ENCODE results near the gene SPTBN4.
A peak's percentile ranks its signal among the peaks of the same experiment; 100 is the strongest.
"Not testable (repeated sequence)": the region's sequence is repeated elsewhere in the genome, so short reads cannot be mapped to it uniquely, and the experiment has no call there.

Gene SPTBN4

GRCh38 chr19:40431698-40432097 is 35.1 kb upstream of the SPTBN4 start:
- no peaks in the 10 kb centered on the region for H3K9me3 ChIP-seq (ENCODE audit: control insufficient read depth, low read length)
- no peaks in the 10 kb centered on the region for H3K27me3 ChIP-seq (ENCODE audit: control insufficient read depth, insufficient read depth, low read length)
- peaks cover 16% of the 10 kb centered on the region for H3K4me1 ChIP-seq
- no peak overlapping the region for H2AFZ ChIP-seq
- H3K4me3 ChIP-seq (ENCODE audit: low read depth, low read length): no peak overlapping the region
- H3K79me2 ChIP-seq: no peaks in the 10 kb centered on the region
- peak overlapping the region; percentile 100 for H3K27ac ChIP-seq
- no peak overlapping the region for H3K9ac ChIP-seq
- no peak overlapping the region for H3K4me2 ChIP-seq (ENCODE audit: low read length)
- H3K36me3 ChIP-seq (ENCODE audit: control insufficient read depth, insufficient read depth, low read length): no peaks in the 10 kb centered on the region
- TF ChIP-seq CTCF (IDR thresholded peaks at IDR 0.05): no peak

- H3K79me2 ChIP-seq; H3K9ac ChIP-seq; H3K36me3 ChIP-seq (ENCODE audit: control insufficient read depth, insufficient read depth, low read length); H3K27me3 ChIP-seq (ENCODE audit: control insufficient read depth, insufficient read depth, low read length); H3K9me3 ChIP-seq (ENCODE audit: control insufficient read depth, low read length): not testable (repeated sequence)
- Histone ChIP-seq H3K27ac (peak overlapping the region; percentile 100), H3K4me3 (ENCODE audit: low read depth, low read length) (peak overlapping the region; percentile 83), H3K4me1 (peaks cover 12% of the 10 kb centered on the region), H2AFZ (peak overlapping the region; percentile 98), H3K4me2 (ENCODE audit: low read length) (peak overlapping the region; percentile 97)
Measured at GRCh38 chr19:40432760-40433159, 34.0 kb upstream of the SPTBN4 start.

GRCh38 chr19:40433391-40434216 is 33.2 kb upstream of the SPTBN4 start:
- Histone ChIP-seq H3K27ac (peak overlapping the region; percentile 100), H3K27me3 (ENCODE audit: control insufficient read depth, insufficient read depth, low read length) (no peaks in the 10 kb centered on the region), H3K9me3 (ENCODE audit: control insufficient read depth, low read length) (no peaks in the 10 kb centered on the region), H3K79me2 (no peaks in the 10 kb centered on the region), H3K4me3 (ENCODE audit: low read depth, low read length) (peak overlapping the region; percentile 83), H3K9ac (peak overlapping the region; percentile 77), H3K4me1 (peaks cover 12% of the 10 kb centered on the region), H2AFZ (peak overlapping the region; percentile 98), H3K4me2 (ENCODE audit: low read length) (peak overlapping the region; percentile 97), H3K36me3 (ENCODE audit: control insufficient read depth, insufficient read depth, low read length) (no peaks in the 10 kb centered on the region)
- no peak for TF ChIP-seq CTCF (IDR thresholded peaks at IDR 0.05)

GRCh38 chr19:40438284-40438683 is 28.5 kb upstream of the SPTBN4 start:
- Histone ChIP-seq H3K4me1 (peaks cover 18% of the 10 kb centered on the region), H3K27ac (no peak overlapping the region), H2AFZ (no peak overlapping the region), H3K9me3 (ENCODE audit: control insufficient read depth, low read length) (no peaks in the 10 kb centered on the region), H3K4me3 (ENCODE audit: low read depth, low read length) (no peak overlapping the region), H3K9ac (no peak overlapping the region), H3K36me3 (ENCODE audit: control insufficient read depth, insufficient read depth, low read length) (no peaks in the 10 kb centered on the region), H3K79me2 (peaks cover 6% of the 10 kb centered on the region), H3K27me3 (ENCODE audit: control insufficient read depth, insufficient read depth, low read length) (no peaks in the 10 kb centered on the region), H3K4me2 (ENCODE audit: low read length) (no peak overlapping the region)
- no peak for TF ChIP-seq CTCF (IDR thresholded peaks at IDR 0.05)

- Histone ChIP-seq H2AFZ (no peak overlapping the region), H3K36me3 (ENCODE audit: control insufficient read depth, insufficient read depth, low read length) (no peaks in the 10 kb centered on the region), H3K9me3 (ENCODE audit: control insufficient read depth, low read length) (no peaks in the 10 kb centered on the region), H3K27ac (peak overlapping the region; percentile 79), H3K79me2 (peaks cover 6% of the 10 kb centered on the region), H3K4me2 (ENCODE audit: low read length) (peak overlapping the region; percentile 72), H3K4me1 (peaks cover 26% of the 10 kb centered on the region), H3K27me3 (ENCODE audit: control insufficient read depth, insufficient read depth, low read length) (no peaks in the 10 kb centered on the region), H3K4me3 (ENCODE audit: low read depth, low read length) (no peak overlapping the region), H3K9ac (no peak overlapping the region)
- TF ChIP-seq CTCF (IDR thresholded peaks at IDR 0.05): no peak
Measured at GRCh38 chr19:40441719-40442253, 25.0 kb upstream of the SPTBN4 start.

All from parathyroid adenoma (tissue), 2 donors.